K562 (cell line): Measurements from ENCODE around the gene MLLT1. TPM values are rescaled to one million over a fixed set of nuclear protein-coding genes. Genes with fewer than 3 reads are reported as not detected.

Experiments
- ATAC-seq: fragments of 200-7000 bp; cut with Tn5 transposase; 3 replicates; pipeline ENCODE4 v1.9.1; 2020; ENCODE audit warnings: moderate library complexity
- BruUV-seq: library from RNA; stranded (reverse); fragments of 400-500 nt; replicated peaks from 2 replicates; lab custom pipeline; 2021; lab: Mats Ljungman, UMichigan
- CTCF ChIA-PET: fragments of 300-600 bp; formaldehyde crosslinking; extraction: SDS; loops from one replicate; lab custom pipeline; 2021; ENCODE audit warnings: low intra/inter-chr PET ratio; lab: Yijun Ruan, JAX
- POLR2A ChIA-PET: fragments of 300-600, 350-650 bp; sonication (Branson Sonifier 250); formaldehyde crosslinking; extraction: SDS; loops from one replicate; lab custom pipeline; 2021; ENCODE audit warnings: antibody characterized with exemption, inconsistent platforms; lab: Yijun Ruan, JAX
- DNase-seq, 4 experiments: peaks; one replicate each; pipeline versions ENCODE4 v3.0.0 to v3.0.0-alpha.2; 2011 to 2018; ENCODE audit warnings: low spot score in 3 of 4, mixed read lengths in 3 of 4; ENCODE audit errors: extremely low read depth in 1 of 4
- FAIRE-seq: peaks from 2 replicates; lab custom pipeline; 2011; peaks lifted over from hg19 to GRCh38; lab: Jason Lieb, UNC
- H2AFZ ChIP-seq: 2 replicates; pipeline ENCODE4 v1.6.0; 2011; ENCODE audit warnings: low read depth, low read length, control low read depth, inconsistent platforms
- H3K27ac ChIP-seq: fragments of 200-600 bp; 3 replicates; pipeline ENCODE4 v1.8.0; 2011; ENCODE audit warnings: low read depth, mild to moderate bottlenecking, control low read depth, inconsistent platforms, low read length, moderate library complexity, mixed read lengths; ENCODE audit errors: extremely low read depth
- H3K27me3 ChIP-seq, 2 experiments: fragments of 300-600 bp in 1 of 2; 2 replicates in 1 of 2; 3 replicates in 1 of 2; pipeline versions ENCODE4 v1.6.0 to v1.8.0; 2011; ENCODE audit warnings: inconsistent platforms in 2 of 2, low read length in 2 of 2, mild to moderate bottlenecking in 1 of 2, mixed read lengths in 1 of 2, moderate library complexity in 1 of 2; ENCODE audit not compliant: control insufficient read depth in 2 of 2, insufficient read depth in 2 of 2
- H3K36me3 ChIP-seq: fragments of 300-600 bp; 3 replicates; pipeline ENCODE4 v1.8.0; 2011; ENCODE audit warnings: mild to moderate bottlenecking, low read length, inconsistent platforms; ENCODE audit not compliant: control insufficient read depth, insufficient read depth
- H3K4me1 ChIP-seq, 2 experiments: fragments of 200-600 bp in 1 of 2; replicated peaks in 1 of 2; 2 replicates in 1 of 2; 3 replicates in 1 of 2; pipeline versions ENCODE4 v1.5.1 to v1.8.0; 2011; ENCODE audit warnings: inconsistent platforms in 2 of 2, low read length in 2 of 2, mild to moderate bottlenecking in 1 of 2, mixed read lengths in 1 of 2, moderate library complexity in 1 of 2; ENCODE audit not compliant: control insufficient read depth in 2 of 2, insufficient read depth in 2 of 2
- H3K4me2 ChIP-seq: 2 replicates; pipeline ENCODE4 v1.6.1; 2011; ENCODE audit warnings: low read length, control low read depth, inconsistent platforms, mixed read lengths; ENCODE audit not compliant: insufficient read depth
- H3K4me3 ChIP-seq: fragments of 200-600 bp; sonication (generic), shearing (Covaris generic); 2 replicates; pipeline ENCODE4 v1.5.1; 2016; ENCODE audit warnings: control low read depth, inconsistent platforms
- H3K79me2 ChIP-seq: fragments of 200-600 bp; 3 replicates; pipeline ENCODE4 v1.8.0; 2011; ENCODE audit warnings: low read length, inconsistent platforms; ENCODE audit not compliant: control insufficient read depth, insufficient read depth
- H3K9ac ChIP-seq, 2 experiments: 2 replicates each; pipeline versions ENCODE4 v1.6.0 to v1.6.1; 2011; ENCODE audit warnings: low read depth in 2 of 2, low read length in 2 of 2, control low read depth in 1 of 2, inconsistent platforms in 1 of 2, mild to moderate bottlenecking in 1 of 2, mixed read lengths in 1 of 2; ENCODE audit not compliant: insufficient read depth in 1 of 2
- H3K9me1 ChIP-seq: one replicate; pipeline ENCODE4 v1.6.0; 2011; ENCODE audit warnings: inconsistent platforms, mild to moderate bottlenecking, low read length, moderate library complexity; ENCODE audit not compliant: control insufficient read depth, insufficient read depth
- H3K9me3 ChIP-seq: replicated peaks from 2 replicates; pipeline ENCODE4 v1.5.1; 2011; ENCODE audit warnings: low read depth, low read length, inconsistent platforms; ENCODE audit not compliant: control insufficient read depth, insufficient read depth
- H4K20me1 ChIP-seq: replicated peaks from 2 replicates; pipeline ENCODE4 v1.6.1; 2011; ENCODE audit warnings: low read length, inconsistent platforms, mixed read lengths; ENCODE audit not compliant: control insufficient read depth, insufficient read depth
- BRD4 ChIP-seq: fragments of 200-600 bp; sonication (generic); IDR thresholded peaks from 2 replicates; pipeline ENCODE4 v1.6.1; 2017; ENCODE audit warnings: inconsistent platforms
- CEBPZ ChIP-seq: fragments of 150-350 bp; IDR thresholded peaks from 2 replicates; pipeline ENCODE4 v1.6.1; 2014; ENCODE audit warnings: low read depth, mild to moderate bottlenecking, low read length, borderline replicate concordance
- DLX4 ChIP-seq: fragments of 250-450 bp; sonication (Bioruptor Pico); IDR thresholded peaks from 2 replicates; pipeline ENCODE4 v1.6.1; 2021; ENCODE audit warnings: mild to moderate bottlenecking
- GTF2F1 ChIP-seq: IDR thresholded peaks from 2 replicates; pipeline ENCODE4 v1.6.1; 2011; ENCODE audit warnings: low read depth, low read length, improper control_type of control experiment
- HMG20A ChIP-seq: fragments of 450-650 bp; formaldehyde crosslinking; conservative IDR thresholded peaks from 2 replicates; pipeline ENCODE4 v1.4.0; 2020; ENCODE audit warnings: mild to moderate bottlenecking, mixed read lengths
- HNRNPUL1 ChIP-seq: fragments of 200-400 bp; formaldehyde crosslinking; IDR thresholded peaks from 2 replicates; pipeline ENCODE4 v1.6.1; 2017; ENCODE audit warnings: low read length
- JUNB ChIP-seq: fragments of 450-650 bp; formaldehyde crosslinking; conservative IDR thresholded peaks from 2 replicates; pipeline ENCODE4 v1.4.0; 2020; ENCODE audit warnings: mild to moderate bottlenecking
- SNRNP70 ChIP-seq: fragments of 200-400 bp; formaldehyde crosslinking; optimal IDR thresholded peaks from 2 replicates; pipeline ENCODE3; 2017; ENCODE audit warnings: low read depth, low read length
- SUPT5H ChIP-seq: fragments of 450-650 bp; IDR thresholded peaks from 2 replicates; pipeline ENCODE4 v1.6.1; 2016
- ZBTB17 ChIP-seq: fragments of 450-650 bp; formaldehyde crosslinking; IDR thresholded peaks from 2 replicates; pipeline ENCODE4 v1.4.0; 2020; ENCODE audit warnings: mild to moderate bottlenecking
- ZNF121 ChIP-seq: sonication (generic); formaldehyde crosslinking; conservative IDR thresholded peaks from 2 replicates; pipeline ENCODE4 v1.8.0; 2022; ENCODE audit warnings: missing genetic modification reagents
- ZNF232 ChIP-seq: sonication (generic); formaldehyde crosslinking; IDR thresholded peaks from 2 replicates; pipeline ENCODE4 v1.8.0; 2022; ENCODE audit warnings: mild to moderate bottlenecking, missing genetic modification reagents
- WGBS: fragments of 100-300 bp; shearing (Covaris generic); methylation state at CpG from one replicate; pipeline ENCODE4 v1.1.6; 2016; ENCODE audit warnings: low coverage, mixed read lengths; ENCODE audit not compliant: insufficient coverage; ENCODE audit errors: missing lambda C conversion rate; 5-methylcytosine and 5-hydroxymethylcytosine counted together
- in situ Hi-C: fragments of 300-500 bp; cut with MboI; formaldehyde crosslinking; loops from 4 replicates; pipeline ENCODE4 v1.15.0; 2018; ENCODE audit warnings: inconsistent platforms, mixed read lengths
- intact Hi-C: fragments of 100-400 bp; cut with micrococcal nuclease; formaldehyde crosslinking; loops from 2 replicates; pipeline ENCODE4 v1.14.2; 2022
- polyA plus RNA-seq, 8 experiments: library from polyadenylated mRNA; depleted of rRNA in 4 of 8; stranded (reverse) in 5 of 8; unstranded in 3 of 8; fragments of >200 nt; fragmentation: Nextera tagmentation in 2 of 8; fragmentation: Illumina TruSeq in 1 of 8; extraction: Ambion mirVana in 2 of 8; extraction: Trizol in 1 of 8; gene quantifications; 2 replicates each; pipeline versions ENCODE4 v1.2.1 to v1.2.3, GENCODE V29; 2011 to 2014; ENCODE audit warnings: inconsistent platforms in 1 of 8, missing spikeins in 1 of 8
- total RNA-seq, 7 experiments: library from RNA; depleted of rRNA in 6 of 7; stranded (reverse); fragments of >200 nt in 6 of 7; fragmentation: Illumina TruSeq in 2 of 7; extraction: Trizol in 2 of 7; gene quantifications; 2 replicates each; pipeline versions ENCODE4 v1.2.1 to v1.2.3, GENCODE V29; 2011 to 2021; ENCODE audit warnings: low replicate concordance in 1 of 7
- TF ChIP-seq, protein P1 (sequence below): fragments of 450-650 bp; formaldehyde crosslinking; IDR thresholded peaks from 2 replicates; pipeline ENCODE4 v1.4.0; 2022; ENCODE audit warnings: missing genetic modification characterization
- TF ChIP-seq, protein P2 (sequence below): fragments of 450-650 bp; IDR thresholded peaks from 2 replicates; pipeline ENCODE4 v1.6.1; 2016; ENCODE audit warnings: low read depth, mild to moderate bottlenecking, moderate library complexity

MLLT1 gene
- total and polyA plus RNA-seq, 9 of the 15 experiments (the other 6 are each of a cell fraction or from before 2014, with no cell fraction given), result 0.23 to 63.5 (median 15.4) TPM

DNA sequence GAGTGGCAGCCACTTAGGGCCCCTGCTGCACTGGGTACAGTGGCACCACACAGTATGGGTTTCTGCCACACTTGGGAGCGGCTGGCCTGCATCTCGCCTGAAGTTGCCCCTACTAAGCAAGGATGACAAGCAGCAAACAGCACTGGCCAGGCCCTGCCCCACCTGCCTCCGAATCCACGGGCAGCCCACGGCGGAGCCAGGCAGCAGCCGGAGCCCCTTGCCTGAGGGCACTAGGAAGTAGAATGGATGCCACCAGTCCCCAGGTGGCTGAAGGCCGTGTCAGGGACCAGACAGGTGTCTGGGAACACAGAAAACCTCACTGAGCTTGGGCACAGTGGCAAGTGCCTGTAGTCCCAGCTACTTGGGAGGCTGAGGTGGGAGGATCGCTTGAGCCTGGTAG lies 19.4 kb downstream of the MLLT1 start:
- ChIA-PET POLR2A (interaction anchor here (0.6 to 1.9 kb wide), 2 partner anchors 11 to 14 kb away, joined by 3 to 6 read pairs; no protein-coding TSS in a partner anchor), CTCF (no interaction called here)
- no peaks in the 10 kb centered on the region for H4K20me1 ChIP-seq

More for the DNA sequence above, 19.4 kb downstream of the MLLT1 start:
- 90% methylated on average over 8 of the region's 9 CpGs for WGBS
- no peak for FAIRE-seq
- ATAC-seq, result no peak
- Histone ChIP-seq H3K4me3 (no peak overlapping the region), H3K4me2 (no peak overlapping the region), H3K27ac (no peak overlapping the region), H3K9ac (no peak overlapping the region), H3K4me1 (peaks cover 0 to 19% of the 10 kb centered on the region in 2 experiments; a peak in 2 of 5 replicates), H3K9me3 (no peaks in the 10 kb centered on the region), H3K79me2 (peaks cover 69% of the 10 kb centered on the region), H2AFZ (no peak overlapping the region), H3K27me3 (no peaks in the 10 kb centered on the region), H3K36me3 (peaks cover 77% of the 10 kb centered on the region), H3K9me1 (no peaks in the 10 kb centered on the region)
- no peak for DNase-seq
- no TSS peak for BruUV-seq
- intact Hi-C loops (no loop called here), in situ Hi-C loops (no loop called here)
- no peak for TF ChIP-seq SNRNP70
- no peak for TF ChIP-seq ZBTB17 (CRISPR knock-in tag)
- no peak for TF ChIP-seq JUNB (CRISPR knock-in tag)
- TF ChIP-seq, protein P1, sequence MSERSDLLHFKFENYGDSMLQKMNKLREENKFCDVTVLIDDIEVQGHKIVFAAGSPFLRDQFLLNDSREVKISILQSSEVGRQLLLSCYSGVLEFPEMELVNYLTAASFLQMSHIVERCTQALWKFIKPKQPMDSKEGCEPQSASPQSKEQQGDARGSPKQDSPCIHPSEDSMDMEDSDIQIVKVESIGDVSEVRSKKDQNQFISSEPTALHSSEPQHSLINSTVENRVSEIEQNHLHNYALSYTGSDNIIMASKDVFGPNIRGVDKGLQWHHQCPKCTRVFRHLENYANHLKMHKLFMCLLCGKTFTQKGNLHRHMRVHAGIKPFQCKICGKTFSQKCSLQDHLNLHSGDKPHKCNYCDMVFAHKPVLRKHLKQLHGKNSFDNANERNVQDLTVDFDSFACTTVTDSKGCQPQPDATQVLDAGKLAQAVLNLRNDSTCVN (CRISPR knock-in tag), result no peak
- TF ChIP-seq HNRNPUL1, result no peak
- TF ChIP-seq ZNF121 (CRISPR knock-in tag), result no peak
- TF ChIP-seq GTF2F1, result no peak
- TF ChIP-seq ZNF232 (CRISPR knock-in tag), result no peak
- TF ChIP-seq HMG20A, result no peak
- no peak for TF ChIP-seq SUPT5H
- TF ChIP-seq BRD4, result no peak
- TF ChIP-seq, protein P2, sequence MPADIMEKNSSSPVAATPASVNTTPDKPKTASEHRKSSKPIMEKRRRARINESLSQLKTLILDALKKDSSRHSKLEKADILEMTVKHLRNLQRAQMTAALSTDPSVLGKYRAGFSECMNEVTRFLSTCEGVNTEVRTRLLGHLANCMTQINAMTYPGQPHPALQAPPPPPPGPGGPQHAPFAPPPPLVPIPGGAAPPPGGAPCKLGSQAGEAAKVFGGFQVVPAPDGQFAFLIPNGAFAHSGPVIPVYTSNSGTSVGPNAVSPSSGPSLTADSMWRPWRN, result no peak
- TF ChIP-seq DLX4, result no peak
- TF ChIP-seq CEBPZ, result no peak
